Body of pancreas (tissue), 4 donors: ENCODE measurements around the gene CTNNBIP1. TPM values are rescaled to one million over a fixed set of nuclear protein-coding genes. Genes with fewer than 3 reads are reported as not detected.

Source experiments
- ATAC-seq: fragments of 150-250 bp; one replicate; pipeline ENCODE4 v1.9.1; 2016
- DNase-seq, 4 donors: peaks; one replicate each; pipeline ENCODE4 v3.0.0-alpha.2; 2019
- H3K27ac ChIP-seq, 4 donors: fragments of 200-600 bp; sonication (generic); 1 replicate in 3 of 4; 2 replicates in 1 of 4; pipeline versions ENCODE4 v1.5.1 to v1.6.1; 2016 to 2019; ENCODE audit warnings: mild to moderate bottlenecking in 1 of 4, mixed read lengths in 1 of 4, moderate library complexity in 1 of 4
- H3K27me3 ChIP-seq, 2 donors: fragments of 200-600 bp; sonication (generic); one replicate each; pipeline ENCODE4 v1.6.0; 2016; ENCODE audit warnings: mild to moderate bottlenecking in 1 of 2
- H3K36me3 ChIP-seq, 2 donors: fragments of 200-600 bp; sonication (generic); replicated peaks in 1 of 2; 2 replicates each; pipeline ENCODE4 v1.5.1; 2016; ENCODE audit warnings: low read depth in 2 of 2; ENCODE audit not compliant: insufficient read depth in 1 of 2
- H3K4me1 ChIP-seq: fragments of 200-600 bp; sonication (generic); one replicate; pipeline ENCODE4 v1.6.0; 2016
- H3K4me3 ChIP-seq, 2 donors: fragments of 200-600 bp; sonication (generic); 1 replicate in 1 of 2; 2 replicates in 1 of 2; pipeline ENCODE4 v1.5.1; 2016 to 2019
- H3K9me3 ChIP-seq, 3 donors: fragments of 200-600 bp; sonication (generic); 1 replicate in 2 of 3; 2 replicates in 1 of 3; pipeline ENCODE4 v1.5.1; 2016
- POLR2A ChIP-seq, 3 donors: fragments of 450-650 bp; IDR thresholded peaks; one replicate each; pipeline ENCODE4 v1.6.1; 2016; ENCODE audit warnings: antibody characterized with exemption in 3 of 3, mild to moderate bottlenecking in 2 of 3
- WGBS, 2 donors: methylation state at CpG; one replicate each; pipeline ENCODE4 v1.1.5; 2017; 5-methylcytosine and 5-hydroxymethylcytosine counted together
- intact Hi-C: fragments of 100-400 bp; cut with DNase I; formaldehyde crosslinking; loops from one replicate; pipeline ENCODE4 v1.15.1; 2023
- total RNA-seq, 2 donors: library from RNA; depleted of rRNA; stranded (reverse); fragments of >200 nt; gene quantifications; one replicate each; pipeline ENCODE4 v1.1.0, GENCODE V29; 2016
- TF ChIP-seq, protein P1 (sequence below), 7 experiments: fragments of 450-650 bp in 4 of 7; fragments of 200-600 bp in 3 of 7; sonication (generic) in 3 of 7; IDR thresholded peaks; one replicate each; pipeline ENCODE4 v1.5.1; 2016 to 2019; ENCODE audit warnings: antibody characterized with exemption in 7 of 7

Gene CTNNBIP1
- total RNA-seq, 2 donors from 2014 or later = 20.1 to 24.6 TPM

DNA sequence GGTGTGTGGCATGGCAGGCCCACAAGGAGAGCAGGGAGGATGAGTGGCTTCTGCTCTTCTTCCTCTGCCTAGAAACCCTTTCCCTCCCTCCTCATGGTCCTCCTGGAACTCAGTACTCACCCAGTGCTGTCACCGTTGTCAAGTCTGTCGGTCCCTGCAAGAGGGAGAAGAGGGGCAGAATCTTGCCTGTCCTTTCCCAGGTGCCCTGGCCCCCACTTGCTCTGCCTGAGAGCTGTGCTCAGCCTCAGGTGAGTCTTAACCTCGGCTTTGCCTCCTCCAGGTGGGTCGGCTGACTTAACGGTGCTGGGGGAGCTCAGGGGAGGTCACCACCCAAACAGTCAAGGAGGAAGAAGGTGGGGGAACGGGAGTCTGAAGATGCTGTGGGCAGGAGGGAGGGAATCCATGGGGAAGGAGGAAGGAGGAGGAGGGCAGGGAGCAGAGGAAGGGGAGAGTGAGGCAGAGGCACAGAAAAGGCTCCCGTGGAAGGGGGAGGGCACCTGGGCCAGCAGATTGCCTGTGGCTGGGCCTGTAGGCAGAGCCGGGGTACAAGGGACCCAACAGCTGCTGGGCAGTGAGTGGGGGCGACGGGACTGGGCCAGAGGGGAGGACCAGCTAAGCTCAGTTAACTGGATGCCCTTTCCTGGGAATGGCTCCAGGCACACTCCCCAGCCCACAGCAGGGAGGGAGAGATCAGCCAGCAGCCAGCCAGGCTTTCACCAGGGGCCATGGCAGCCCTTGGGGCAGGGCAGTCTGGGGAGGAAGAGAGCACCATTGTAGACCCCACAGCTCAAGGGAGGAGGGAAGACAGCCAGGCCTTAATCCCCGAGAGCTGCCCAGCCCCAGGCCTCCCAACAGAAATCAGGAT is 26.3 kb downstream of the CTNNBIP1 start:
- Histone ChIP-seq H3K4me1 (no peaks in the 10 kb centered on the region), H3K4me3 (no peak overlapping the region), H3K9me3 (no peaks in the 10 kb centered on the region), H3K36me3 (no peaks in the 10 kb centered on the region), H3K27me3 (no peaks in the 10 kb centered on the region), H3K27ac (no peak overlapping the region)
- 87 to 89% methylated on average over 8 to 11 of the region's 11 CpGs for WGBS, 2 donors
- intact Hi-C loops = no loop called here
- ATAC-seq = no peak
- TF ChIP-seq POLR2A (IDR thresholded peaks at IDR 0.05) = no peak
- TF ChIP-seq, protein P1, sequence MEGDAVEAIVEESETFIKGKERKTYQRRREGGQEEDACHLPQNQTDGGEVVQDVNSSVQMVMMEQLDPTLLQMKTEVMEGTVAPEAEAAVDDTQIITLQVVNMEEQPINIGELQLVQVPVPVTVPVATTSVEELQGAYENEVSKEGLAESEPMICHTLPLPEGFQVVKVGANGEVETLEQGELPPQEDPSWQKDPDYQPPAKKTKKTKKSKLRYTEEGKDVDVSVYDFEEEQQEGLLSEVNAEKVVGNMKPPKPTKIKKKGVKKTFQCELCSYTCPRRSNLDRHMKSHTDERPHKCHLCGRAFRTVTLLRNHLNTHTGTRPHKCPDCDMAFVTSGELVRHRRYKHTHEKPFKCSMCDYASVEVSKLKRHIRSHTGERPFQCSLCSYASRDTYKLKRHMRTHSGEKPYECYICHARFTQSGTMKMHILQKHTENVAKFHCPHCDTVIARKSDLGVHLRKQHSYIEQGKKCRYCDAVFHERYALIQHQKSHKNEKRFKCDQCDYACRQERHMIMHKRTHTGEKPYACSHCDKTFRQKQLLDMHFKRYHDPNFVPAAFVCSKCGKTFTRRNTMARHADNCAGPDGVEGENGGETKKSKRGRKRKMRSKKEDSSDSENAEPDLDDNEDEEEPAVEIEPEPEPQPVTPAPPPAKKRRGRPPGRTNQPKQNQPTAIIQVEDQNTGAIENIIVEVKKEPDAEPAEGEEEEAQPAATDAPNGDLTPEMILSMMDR (IDR thresholded peaks at IDR 0.05) = no peak
- no peak for DNase-seq

DNA sequence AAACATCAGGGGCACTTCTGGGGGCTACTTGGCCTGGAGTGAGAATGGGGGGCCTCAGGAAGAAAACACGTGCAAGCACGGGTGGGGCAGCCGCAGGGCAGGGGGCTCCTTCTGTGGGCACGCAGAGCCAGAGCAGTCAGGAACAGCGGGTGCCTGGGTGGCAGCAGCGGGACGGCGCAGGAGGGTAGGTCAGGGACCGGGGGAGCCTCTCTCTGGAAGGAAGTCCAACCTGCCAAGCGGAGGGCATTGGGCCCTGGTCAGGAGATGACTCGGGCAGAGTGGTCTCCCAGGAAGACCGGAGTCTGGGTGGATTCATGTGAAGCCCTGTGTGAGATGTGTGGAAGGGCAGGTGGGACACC is 27.1 kb downstream of the CTNNBIP1 start:
- no peaks in the 10 kb centered on the region for H3K36me3 ChIP-seq
- ATAC-seq (no peak), DNase-seq (no peak)
- no peaks in the 10 kb centered on the region for H3K27me3 ChIP-seq
- WGBS, 2 donors = 88 to 93% methylated on average over 6 to 12 of the region's 12 CpGs
- H3K27ac ChIP-seq = no peak overlapping the region
- no peak overlapping the region for H3K4me3 ChIP-seq
- intact Hi-C loops = no loop called here
- H3K4me1 ChIP-seq = no peaks in the 10 kb centered on the region
- H3K9me3 ChIP-seq = no peaks in the 10 kb centered on the region
- TF ChIP-seq POLR2A (IDR thresholded peaks at IDR 0.05) = no peak
- TF ChIP-seq, protein P1 (IDR thresholded peaks at IDR 0.05) = no peak

DNA sequence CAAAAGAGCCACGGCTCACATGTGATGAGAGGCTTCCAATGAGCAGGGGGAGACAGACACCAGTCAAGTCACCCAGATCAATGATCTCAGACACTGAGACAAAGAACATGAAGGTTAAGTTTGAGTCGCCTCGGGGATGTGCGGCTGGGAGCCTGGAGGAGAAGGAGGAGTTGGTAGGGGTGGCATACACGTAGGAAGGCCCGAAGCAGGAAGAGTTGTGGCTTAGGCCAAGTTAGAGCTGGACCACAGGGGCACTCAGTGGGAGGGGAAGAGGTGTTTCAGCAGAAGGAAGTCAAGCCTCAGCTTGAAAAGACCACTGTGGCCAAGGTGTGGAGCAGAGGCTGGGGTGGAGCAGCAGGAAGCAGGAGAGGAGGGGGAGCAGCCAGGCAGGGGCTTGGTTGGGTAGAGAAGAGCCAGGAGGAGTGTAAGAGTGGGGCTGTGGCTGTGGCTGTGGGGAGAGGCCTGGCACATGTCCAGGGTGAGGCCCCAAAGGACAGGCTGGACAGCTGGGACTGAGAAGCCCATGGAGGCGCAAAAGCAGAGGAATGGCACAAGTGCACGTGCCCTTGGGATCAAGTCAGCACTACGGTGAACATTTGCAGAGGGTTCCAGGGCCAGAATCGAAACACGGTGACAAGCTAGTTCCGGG is 27.6 kb downstream of the CTNNBIP1 start:
- no peaks in the 10 kb centered on the region for H3K36me3 ChIP-seq
- DNase-seq = no peak
- no peak overlapping the region for H3K27ac ChIP-seq
- no peaks in the 10 kb centered on the region for H3K27me3 ChIP-seq
- H3K9me3 ChIP-seq = no peaks in the 10 kb centered on the region
- no peaks in the 10 kb centered on the region for H3K4me1 ChIP-seq
- WGBS, 2 donors = 74 to 91% methylated on average over 11 to 12 of the region's 12 CpGs
- no peak for ATAC-seq
- no peak overlapping the region for H3K4me3 ChIP-seq
- intact Hi-C loops = no loop called here
- no peak for TF ChIP-seq POLR2A (IDR thresholded peaks at IDR 0.05)
- TF ChIP-seq, protein P1 (IDR thresholded peaks at IDR 0.05) = no peak

DNA sequence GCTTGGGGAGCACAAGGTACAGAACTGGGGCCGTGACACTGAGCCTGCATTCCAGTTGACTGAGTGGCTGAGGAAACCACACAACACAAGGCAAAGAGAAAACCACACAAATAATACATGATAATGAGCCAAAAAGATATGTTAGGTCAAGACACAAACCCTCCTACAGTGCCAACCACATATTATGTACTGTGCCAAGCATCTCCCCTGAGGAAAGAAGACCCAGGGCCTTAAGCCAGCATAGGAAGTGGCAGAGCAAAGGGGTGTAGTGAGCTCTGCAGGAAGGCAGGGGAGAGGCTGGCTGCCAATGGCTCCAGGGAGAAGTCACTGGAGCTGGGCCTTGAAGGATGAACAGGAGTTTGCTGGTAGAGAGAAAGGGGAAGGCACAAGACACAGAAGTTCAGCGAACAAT is 28.2 kb downstream of the CTNNBIP1 start:
- intact Hi-C loops = no loop called here
- no peaks in the 10 kb centered on the region for H3K4me1 ChIP-seq
- TF ChIP-seq, protein P1 (IDR thresholded peaks at IDR 0.05) = no peak
- no peak for TF ChIP-seq POLR2A (IDR thresholded peaks at IDR 0.05)
- no peak for ATAC-seq
- no peak for DNase-seq
- H3K9me3 ChIP-seq = no peaks in the 10 kb centered on the region
- WGBS, 2 donors = 76 to 86% methylated on average over 2 of the region's 2 CpGs
- no peak overlapping the region for H3K27ac ChIP-seq
- H3K4me3 ChIP-seq = no peak overlapping the region
- H3K36me3 ChIP-seq = no peaks in the 10 kb centered on the region
- no peaks in the 10 kb centered on the region for H3K27me3 ChIP-seq
